Placental pericyte (primary cell): Measurements from ENCODE around the gene UMODL1. TPM values are rescaled to one million over a fixed set of nuclear protein-coding genes. Genes with fewer than 3 reads are reported as not detected.

ENCODE experiments used
- total RNA-seq: library from RNA; depleted of rRNA; stranded (reverse); fragments of >200 nt; gene quantifications from 2 replicates; pipeline ENCODE4 v1.2.3, GENCODE V29; 2012

The UMODL1 gene
- 0.29 TPM in 1 of 2 replicates, not detected in the other for total RNA-seq

GRCh38 chr21:42071146-42071737, at the start of gene UMODL1:
Gene UMODL1, plus strand, starts transcription at chr21:42071317. Its CDS starts 0 bp downstream, at chr21:42071317.

Other genes starting within 250 kb of the UMODL1 start
- 4.6 and 7.2 TPM in 2 replicates for gene PRDM15, start 192.0 kb upstream of the UMODL1 start, total RNA-seq
- 15.8 and 40.8 TPM in 2 replicates for gene C2CD2, start 117.3 kb upstream of the UMODL1 start, total RNA-seq
- gene ZBTB21, start 61.0 kb upstream of the UMODL1 start, total RNA-seq = 18.4 and 22.8 TPM in 2 replicates
- gene ABCG1, start 147.8 kb downstream of the UMODL1 start, total RNA-seq = 0.29 and 0.44 TPM in 2 replicates
- gene TFF3, start 244.1 kb downstream of the UMODL1 start, total RNA-seq = not detected in 2 replicates